CD4-positive, alpha-beta T cell treated with Interleukin-2 at 100 ng/mL for 4 hours (primary cell): ENCODE data around the gene FAM210A.

Source experiments
- DNase-seq: peaks from one replicate; pipeline ENCODE4 v3.0.0-alpha.2; 2020; ENCODE audit warnings: low spot score

The FAM210A gene

GRCh38 chr18:13646633-13647032, 79.7 kb downstream of the FAM210A start:
- DNase-seq, result no peak

DNA sequence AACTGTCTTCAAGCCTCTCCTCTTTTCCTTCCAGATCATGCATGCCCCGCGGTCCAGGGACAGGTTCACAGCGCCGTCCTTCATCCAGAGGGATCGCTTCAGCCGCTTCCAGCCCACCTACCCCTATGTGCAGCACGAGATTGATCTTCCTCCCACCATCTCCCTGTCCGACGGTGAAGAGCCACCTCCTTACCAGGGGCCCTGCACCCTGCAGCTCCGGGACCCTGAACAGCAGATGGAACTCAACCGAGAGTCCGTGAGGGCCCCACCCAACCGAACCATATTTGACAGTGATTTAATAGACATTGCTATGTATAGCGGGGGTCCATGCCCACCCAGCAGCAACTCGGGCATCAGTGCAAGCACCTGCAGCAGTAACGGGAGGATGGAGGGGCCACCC, 81.3 kb downstream of the FAM210A start:
- no peak for DNase-seq

DNA sequence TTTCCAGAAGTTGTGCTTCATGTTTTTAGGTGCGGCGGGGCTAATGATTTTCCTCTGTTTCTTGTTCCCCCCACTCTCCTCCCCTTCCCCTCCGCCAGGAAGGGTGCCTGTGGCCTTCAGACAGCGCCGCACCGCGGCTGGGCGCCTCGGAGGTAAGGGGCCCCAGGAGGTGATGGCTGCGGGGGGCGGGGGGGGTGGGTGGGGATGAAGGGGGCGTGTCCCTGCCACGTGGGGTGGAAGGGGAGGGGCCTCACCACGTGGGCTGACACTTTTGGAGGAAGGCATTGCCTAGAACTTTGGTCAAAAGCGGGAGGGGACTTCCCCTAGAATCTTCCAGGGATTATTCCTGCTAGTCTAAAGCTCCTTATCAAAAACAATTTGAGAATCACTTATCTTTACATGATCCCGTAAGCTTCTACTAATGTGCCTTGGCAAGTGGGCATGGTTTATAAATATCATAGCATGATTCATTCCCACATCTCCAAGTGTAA, 83.1 kb downstream of the FAM210A start:
- DNase-seq, result no peak

- no peak for DNase-seq
Observed at GRCh38 chr18:13642440-13642827, 83.9 kb downstream of the FAM210A start.

DNA sequence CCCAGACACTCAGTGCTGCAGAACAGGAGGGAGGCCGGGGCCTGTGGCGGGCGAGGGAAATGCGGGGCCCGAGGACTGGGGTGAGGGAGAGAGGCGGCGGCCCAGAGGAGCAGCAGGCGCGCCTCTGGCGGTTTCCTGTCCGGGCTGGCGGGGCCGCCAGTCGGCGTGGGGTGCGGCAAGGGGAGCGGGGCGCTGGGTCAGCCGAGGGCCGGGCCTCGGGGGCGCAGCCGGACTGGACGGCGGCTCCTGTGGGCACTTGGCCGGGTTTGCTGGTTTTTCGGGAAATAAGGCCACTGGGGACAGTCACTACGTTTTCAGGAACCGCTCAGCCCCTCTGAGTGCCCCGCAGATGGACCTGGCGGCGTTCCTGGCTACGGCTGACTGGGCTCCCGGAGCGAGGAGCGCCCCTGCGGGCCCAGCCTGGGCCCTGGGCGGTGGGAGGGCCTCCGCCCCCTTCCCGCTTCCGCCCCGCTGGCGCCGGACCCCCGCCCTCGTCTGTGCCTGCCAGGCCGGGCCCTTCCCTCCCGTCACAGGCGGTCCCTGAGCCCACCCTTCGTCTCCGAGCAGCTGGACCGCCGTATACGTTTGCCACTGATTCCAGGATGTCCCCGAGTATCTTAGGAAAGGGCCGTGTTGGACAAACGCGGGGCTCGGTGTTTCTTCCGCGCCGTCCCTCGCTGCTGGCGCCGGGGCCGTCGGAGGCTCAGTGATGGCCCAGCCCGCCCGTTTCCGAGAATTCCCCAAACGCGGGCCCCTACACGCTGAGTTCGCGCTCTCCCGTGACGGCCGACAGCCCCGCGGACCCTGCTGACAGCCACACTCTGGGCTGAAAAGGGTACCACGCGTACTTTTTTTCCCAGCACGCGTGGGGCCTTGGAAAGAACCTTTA, 84.6 kb downstream of the FAM210A start:
- no peak for DNase-seq

- DNase-seq, result no peak
Observed at GRCh38 chr18:13640266-13640860, 86.0 kb downstream of the FAM210A start.

- no peak for DNase-seq
Observed at GRCh38 chr18:13638719-13639595, 87.4 kb downstream of the FAM210A start.

GRCh38 chr18:13635046-13635445, 91.3 kb downstream of the FAM210A start:
- DNase-seq, result no peak

- no peak for DNase-seq
Observed at GRCh38 chr18:13633700-13634099, 92.7 kb downstream of the FAM210A start.

DNA sequence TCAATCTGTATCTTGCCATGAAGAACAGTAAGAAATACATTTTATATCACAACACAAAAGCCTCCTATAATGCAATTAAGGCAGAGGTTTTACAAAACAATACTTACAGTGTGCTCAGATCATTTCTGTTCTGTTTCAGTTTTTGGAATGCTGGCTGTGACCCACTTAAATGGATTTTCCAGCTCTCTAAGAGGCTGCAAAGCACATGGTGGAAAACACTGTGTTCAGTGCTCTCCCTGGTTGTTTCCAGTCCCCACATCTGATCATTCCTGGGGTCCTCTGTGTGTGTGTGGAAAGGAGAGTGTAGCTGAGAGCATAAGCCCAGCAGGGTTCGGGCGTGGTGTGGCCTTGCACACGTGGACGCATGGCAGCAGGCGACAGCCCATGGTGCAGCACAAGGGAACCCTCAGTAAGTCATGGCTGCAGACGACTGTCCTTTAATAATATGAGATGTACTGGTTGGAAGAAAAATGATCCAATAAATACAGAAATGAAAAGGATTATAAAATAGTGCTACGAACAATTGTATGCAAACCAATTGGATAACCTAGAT, 95.6 kb downstream of the FAM210A start:
- no peak for DNase-seq

DNA sequence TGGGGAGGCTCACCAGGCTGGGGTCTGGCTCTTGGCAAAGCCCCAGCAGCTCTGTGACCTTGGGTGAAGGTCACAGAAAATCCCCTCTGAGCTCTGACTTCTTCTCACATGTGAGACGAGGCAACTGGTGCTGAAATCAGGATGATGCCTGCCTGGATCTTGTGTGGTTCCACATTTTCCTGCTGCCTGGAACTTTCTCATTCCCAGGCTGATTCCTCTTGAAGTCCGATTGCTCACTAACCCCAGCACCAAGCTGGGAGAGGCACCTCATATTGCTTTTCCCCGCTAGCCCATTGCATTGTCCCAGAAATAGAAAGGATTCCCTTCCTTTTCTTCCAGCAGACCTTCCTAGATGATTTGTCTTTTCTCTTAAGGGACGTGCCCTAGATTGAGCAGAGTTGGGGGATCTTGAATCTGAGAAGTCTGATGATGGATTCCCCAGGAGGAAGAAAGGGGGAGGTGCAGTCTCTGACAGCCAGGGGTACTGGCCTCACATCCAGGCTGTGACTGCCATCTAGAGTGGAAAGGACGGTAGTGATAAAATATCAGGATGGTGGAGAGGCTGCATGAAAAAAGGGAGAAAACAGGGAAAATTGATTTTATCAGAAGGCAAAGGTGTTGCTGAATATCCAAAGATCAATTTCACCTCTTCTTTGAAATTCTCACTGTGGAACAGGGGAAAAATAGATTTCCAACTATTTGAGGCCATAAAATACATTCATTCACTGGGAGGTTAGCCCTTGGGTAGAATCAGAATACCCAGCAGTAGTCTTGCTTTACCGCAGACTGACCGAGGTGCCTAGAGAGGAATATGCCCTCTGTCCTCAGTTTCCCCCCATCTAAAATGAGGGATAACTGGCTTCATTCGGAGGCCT, 96.3 kb downstream of the FAM210A start:
- DNase-seq, result peak; percentile 58

DNA sequence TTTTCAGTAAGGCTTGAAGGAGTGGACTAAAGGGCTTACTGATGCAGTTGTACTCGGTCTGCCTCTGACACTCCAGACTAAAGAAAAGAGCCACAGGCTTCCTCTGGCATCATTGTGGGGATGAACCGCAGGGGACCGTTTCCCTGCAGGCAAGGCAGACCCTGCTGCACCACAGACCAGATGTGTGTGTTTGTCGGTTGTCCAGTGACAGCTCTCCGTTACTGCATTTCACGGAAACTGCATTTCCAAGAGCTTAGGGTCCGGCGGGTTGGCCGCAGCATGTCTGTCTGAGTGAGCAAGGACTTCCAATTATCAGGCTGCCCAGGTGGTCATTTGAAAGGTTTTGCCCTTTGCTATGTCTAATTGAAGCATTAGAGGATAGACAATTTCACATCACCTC, 98.1 kb downstream of the FAM210A start:
- no peak for DNase-seq

DNA sequence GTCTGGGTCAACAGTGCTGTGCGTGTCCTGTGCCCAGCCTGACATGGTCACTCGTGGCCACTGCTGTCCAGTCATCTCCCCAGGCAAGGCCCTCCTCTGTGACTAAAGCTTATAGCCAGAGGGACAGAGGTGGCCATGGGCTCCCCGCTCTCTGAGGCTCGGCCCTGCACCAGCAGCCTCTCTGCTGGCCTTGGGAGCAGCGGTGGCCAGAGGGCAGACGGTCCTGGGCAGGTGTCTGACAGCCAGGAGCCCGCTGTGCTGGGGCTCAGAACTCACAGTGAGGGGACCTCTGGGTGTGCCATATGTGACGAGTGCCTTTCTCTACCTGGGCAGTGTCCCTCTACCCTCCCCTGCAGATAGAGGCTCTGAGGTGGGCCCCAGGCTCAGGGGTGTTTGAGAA, 98.7 kb downstream of the FAM210A start:
- DNase-seq, result no peak

- DNase-seq, result no peak
Observed at GRCh38 chr18:13626544-13626908, 99.8 kb downstream of the FAM210A start.

- no peak for DNase-seq
Observed at GRCh38 chr18:13625843-13626543, 100.4 kb downstream of the FAM210A start.

DNA sequence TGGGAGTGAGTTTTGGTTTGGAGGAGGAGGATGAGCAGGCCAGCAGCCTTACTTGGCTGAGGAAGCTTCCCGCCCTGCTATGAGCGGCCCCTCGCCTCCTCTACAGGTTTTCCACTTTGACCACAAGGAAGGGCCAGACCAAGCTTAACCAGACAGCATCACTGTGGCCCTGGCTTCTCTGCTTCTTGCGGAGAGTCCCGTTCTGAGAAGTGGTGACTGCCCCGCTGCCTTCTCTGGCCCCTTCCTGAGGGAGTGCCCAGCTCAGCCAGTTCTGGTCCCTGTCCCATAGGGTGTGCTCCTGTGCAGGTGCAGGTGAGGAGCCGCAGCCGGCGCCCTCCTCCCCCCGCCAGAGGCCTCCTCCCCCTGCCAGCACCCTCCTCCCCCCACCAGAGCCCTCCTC, 101.0 kb downstream of the FAM210A start:
- DNase-seq, result no peak

GRCh38 chr18:13624563-13625237, 101.7 kb downstream of the FAM210A start:
- no peak for DNase-seq

DNA sequence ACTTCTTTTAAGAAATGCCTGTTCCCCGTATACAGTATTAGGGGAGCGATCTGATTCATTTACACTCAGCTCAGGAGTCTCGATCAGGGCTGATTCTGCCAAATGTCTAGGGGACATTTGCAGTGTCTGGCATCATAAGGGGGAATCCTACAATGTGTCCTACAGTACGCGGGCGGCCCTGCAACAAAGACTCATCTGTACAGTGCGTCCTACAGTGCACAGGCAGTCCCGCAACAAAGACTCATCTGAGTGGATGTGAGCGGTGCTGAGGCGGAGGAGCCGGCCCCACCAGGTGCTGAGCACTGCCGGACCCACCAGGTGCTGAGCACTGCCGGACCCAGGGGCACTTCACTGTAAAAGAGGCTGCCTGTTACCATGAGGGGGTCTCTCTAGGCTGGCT, 102.5 kb downstream of the FAM210A start:
- DNase-seq, result no peak

DNA sequence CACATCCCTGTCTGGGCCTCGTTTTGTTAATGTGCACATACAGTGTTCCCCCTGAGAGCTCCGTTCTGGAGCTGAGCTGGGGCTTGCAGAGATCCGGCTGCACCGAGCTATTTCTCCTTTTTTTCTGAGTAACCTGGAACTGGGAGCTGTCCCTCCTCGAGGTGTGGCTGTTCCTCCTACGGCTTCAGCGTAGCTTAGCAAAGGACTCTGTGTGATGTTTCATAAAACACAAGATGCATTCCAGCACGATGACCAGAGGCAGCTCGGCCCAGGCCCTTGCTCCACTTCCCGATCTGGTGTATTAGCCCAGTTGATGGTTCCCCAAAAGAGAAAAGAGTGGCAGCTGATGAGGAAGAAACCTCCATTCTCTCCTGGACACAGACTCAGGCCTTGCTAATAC, 103.0 kb downstream of the FAM210A start:
- DNase-seq, result no peak

DNA sequence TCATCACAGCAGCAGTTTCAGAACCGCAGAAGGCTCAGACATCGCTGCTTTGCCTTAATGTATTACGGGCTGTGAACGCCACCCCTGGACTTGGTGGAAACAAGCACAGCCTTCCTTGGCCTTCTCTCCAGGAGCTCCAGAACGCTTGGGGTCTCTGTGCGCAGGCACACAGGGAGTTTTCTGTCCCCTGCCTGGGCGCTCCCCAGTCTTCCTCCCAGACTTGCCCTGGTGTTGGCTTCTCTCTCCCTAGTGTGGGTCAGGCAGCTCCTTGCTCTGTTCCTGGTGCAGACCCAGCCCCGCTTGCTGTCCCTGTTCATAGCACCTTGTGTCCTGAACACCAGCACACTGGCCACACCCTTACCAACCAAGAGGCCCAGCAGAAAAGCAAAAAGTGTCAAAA, 103.6 kb downstream of the FAM210A start:
- no peak for DNase-seq
